HG03025 (cell line): ENCODE data around the gene ELOA2.
"Not testable (repeated sequence)": the region's sequence is repeated elsewhere in the genome, so short reads cannot be mapped to it uniquely, and the experiment has no call there.

Experiments used
- ATAC-seq: cut with Tn5 transposase; IDR thresholded peaks from one replicate; pipeline ENCODE4 v1.9.1; 2021; ENCODE audit warnings: mild to moderate bottlenecking, moderate library complexity; ENCODE audit not compliant: unreplicated experiment, low FRiP score

ELOA2 gene

GRCh38 chr18:47035156-47035671 is at the start of gene ELOA2:
ELOA2 (minus strand) TSS chr18:47035621; CDS start chr18:47035264, 357 bp downstream.
- ATAC-seq: no peak

GRCh38 chr18:47081578-47081977 is 46.2 kb upstream of the ELOA2 start:
- ATAC-seq: no peak

- ATAC-seq: no peak
Observed at GRCh38 chr18:47080872-47081271, 45.5 kb upstream of the ELOA2 start.

GRCh38 chr18:47077111-47077510 is 41.7 kb upstream of the ELOA2 start:
- ATAC-seq: no peak

GRCh38 chr18:47075098-47075883 is 39.9 kb upstream of the ELOA2 start:
- no peak for ATAC-seq

- ATAC-seq: no peak
Observed at GRCh38 chr18:47067648-47068047, 32.2 kb upstream of the ELOA2 start.

- ATAC-seq: no peak
Observed at GRCh38 chr18:47063096-47063495, 27.7 kb upstream of the ELOA2 start.

GRCh38 chr18:47062471-47062870 is 27.1 kb upstream of the ELOA2 start:
- no peak for ATAC-seq

- ATAC-seq: no peak
Observed at GRCh38 chr18:47054369-47054768, 18.9 kb upstream of the ELOA2 start.

GRCh38 chr18:47050468-47050867 is 15.0 kb upstream of the ELOA2 start:
- ATAC-seq: no peak

GRCh38 chr18:47040982-47041381 is 5.6 kb upstream of the ELOA2 start:
- no peak for ATAC-seq

GRCh38 chr18:47036927-47037578 is 1.6 kb upstream of the ELOA2 start:
- no peak for ATAC-seq

- no peak for ATAC-seq
Observed at GRCh38 chr18:47036298-47036874, 965 bp upstream of the ELOA2 start.

- ATAC-seq: not testable (repeated sequence)
Observed at GRCh38 chr18:47034591-47034990, 830 bp downstream of the ELOA2 start.

GRCh38 chr18:47032945-47033344 is 2.5 kb downstream of the ELOA2 start:
- no peak for ATAC-seq

GRCh38 chr18:47030887-47031286 is 4.5 kb downstream of the ELOA2 start:
- not testable (repeated sequence) for ATAC-seq

- not testable (repeated sequence) for ATAC-seq
Observed at GRCh38 chr18:47029684-47030353, 5.6 kb downstream of the ELOA2 start.

GRCh38 chr18:47028738-47029137 is 6.7 kb downstream of the ELOA2 start:
- not testable (repeated sequence) for ATAC-seq

GRCh38 chr18:47025557-47026174 is 9.8 kb downstream of the ELOA2 start:
- ATAC-seq: not testable (repeated sequence)

GRCh38 chr18:47023769-47024465 is 11.5 kb downstream of the ELOA2 start:
- not testable (repeated sequence) for ATAC-seq
